ENCODE results near the gene ATG14.

- TF ChIP-seq, protein P1, sequence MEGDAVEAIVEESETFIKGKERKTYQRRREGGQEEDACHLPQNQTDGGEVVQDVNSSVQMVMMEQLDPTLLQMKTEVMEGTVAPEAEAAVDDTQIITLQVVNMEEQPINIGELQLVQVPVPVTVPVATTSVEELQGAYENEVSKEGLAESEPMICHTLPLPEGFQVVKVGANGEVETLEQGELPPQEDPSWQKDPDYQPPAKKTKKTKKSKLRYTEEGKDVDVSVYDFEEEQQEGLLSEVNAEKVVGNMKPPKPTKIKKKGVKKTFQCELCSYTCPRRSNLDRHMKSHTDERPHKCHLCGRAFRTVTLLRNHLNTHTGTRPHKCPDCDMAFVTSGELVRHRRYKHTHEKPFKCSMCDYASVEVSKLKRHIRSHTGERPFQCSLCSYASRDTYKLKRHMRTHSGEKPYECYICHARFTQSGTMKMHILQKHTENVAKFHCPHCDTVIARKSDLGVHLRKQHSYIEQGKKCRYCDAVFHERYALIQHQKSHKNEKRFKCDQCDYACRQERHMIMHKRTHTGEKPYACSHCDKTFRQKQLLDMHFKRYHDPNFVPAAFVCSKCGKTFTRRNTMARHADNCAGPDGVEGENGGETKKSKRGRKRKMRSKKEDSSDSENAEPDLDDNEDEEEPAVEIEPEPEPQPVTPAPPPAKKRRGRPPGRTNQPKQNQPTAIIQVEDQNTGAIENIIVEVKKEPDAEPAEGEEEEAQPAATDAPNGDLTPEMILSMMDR (IDR thresholded peaks at IDR 0.05), result no peak
- TF ChIP-seq POLR2A (IDR thresholded peaks at IDR 0.05), result no peak
Measured at GRCh38 chr14:55410876-55411275, 754 bp downstream of the ATG14 start.
